ENCODE results near the gene ATP2A2. TPM values are rescaled to one million over a fixed set of nuclear protein-coding genes. Genes with fewer than 3 reads are reported as not detected.
"Not testable (repeated sequence)": the region's sequence is repeated elsewhere in the genome, so short reads cannot be mapped to it uniquely, and the experiment has no call there.

Gene ATP2A2
- total RNA-seq, 1 donor from 2014 or later: 3,087 TPM

- intact Hi-C loops (cut with DNase I): no loop called here
- DNase-seq (no peak), ATAC-seq (ENCODE audit: poor library complexity) (no peak)
These were observed 93.0 kb downstream of the ATP2A2 start for GRCh38 chr12:110373962-110374611.

GRCh38 chr12:110378131-110378790, 97.2 kb downstream of the ATP2A2 start:
- DNase-seq; ATAC-seq (ENCODE audit: poor library complexity); intact Hi-C loops (cut with DNase I): not testable (repeated sequence)

GRCh38 chr12:110379197-110379596, 98.2 kb downstream of the ATP2A2 start:
- intact Hi-C loops (cut with DNase I): no loop called here
- ATAC-seq (ENCODE audit: poor library complexity): peak; percentile 51
- DNase-seq: no peak

GRCh38 chr12:110379631-110380030, 98.6 kb downstream of the ATP2A2 start:
- no peak for DNase-seq
- intact Hi-C loops (cut with DNase I): no loop called here

GRCh38 chr12:110382683-110383082, 101.6 kb downstream of the ATP2A2 start:
- no peak for ATAC-seq (ENCODE audit: poor library complexity)
- intact Hi-C loops (cut with DNase I): no loop called here
- no peak for DNase-seq

More at GRCh38 chr12:110379631-110380030, 98.6 kb downstream of the ATP2A2 start:
- ATAC-seq (ENCODE audit: poor library complexity): no peak

Other genes starting within 250 kb of the ATP2A2 start
- gene C12orf76, start 232.7 kb upstream of the ATP2A2 start, total RNA-seq: 6.7 TPM
- gene IFT81, start 156.9 kb upstream of the ATP2A2 start, total RNA-seq: 9.8 TPM
- 32.6 TPM for gene ANAPC7, start 122.5 kb downstream of the ATP2A2 start, total RNA-seq
- gene ARPC3, start 169.1 kb downstream of the ATP2A2 start, total RNA-seq: 90.1 TPM
- 28.1 TPM for gene GPN3, start 187.0 kb downstream of the ATP2A2 start, total RNA-seq
- 3.3 TPM for gene FAM216A, start 187.6 kb downstream of the ATP2A2 start, total RNA-seq
- gene VPS29, start 220.9 kb downstream of the ATP2A2 start, total RNA-seq: 108 TPM
- 0.67 TPM for gene RAD9B, start 221.1 kb downstream of the ATP2A2 start, total RNA-seq

Measured in Right ventricle myocardium superior (tissue), 1 donor.